Body of pancreas (tissue), 4 donors: ENCODE measurements around the gene CACNA1C.

Experiments
- CTCF ChIP-seq, 7 experiments: fragments of 450-650 bp in 4 of 7; fragments of 200-600 bp in 3 of 7; sonication (generic) in 3 of 7; IDR thresholded peaks; one replicate each; pipeline ENCODE4 v1.5.1; 2016 to 2019; ENCODE audit warnings: antibody characterized with exemption in 7 of 7
- POLR2A ChIP-seq, 3 donors: fragments of 450-650 bp; IDR thresholded peaks; one replicate each; pipeline ENCODE4 v1.6.1; 2016; ENCODE audit warnings: antibody characterized with exemption in 3 of 3, mild to moderate bottlenecking in 2 of 3

GRCh38 chr12:2492236-2492635 is 439.4 kb downstream of the CACNA1C start:
- TF ChIP-seq POLR2A (IDR thresholded peaks at IDR 0.05) (no peak), CTCF (IDR thresholded peaks at IDR 0.05) (no peak)
